Measurements from ENCODE around the gene HSF4.

Gene HSF4

GRCh38 chr16:67150047-67150832, 14.3 kb upstream of the HSF4 start:
- DNase-seq = peak; percentile 73

DNA sequence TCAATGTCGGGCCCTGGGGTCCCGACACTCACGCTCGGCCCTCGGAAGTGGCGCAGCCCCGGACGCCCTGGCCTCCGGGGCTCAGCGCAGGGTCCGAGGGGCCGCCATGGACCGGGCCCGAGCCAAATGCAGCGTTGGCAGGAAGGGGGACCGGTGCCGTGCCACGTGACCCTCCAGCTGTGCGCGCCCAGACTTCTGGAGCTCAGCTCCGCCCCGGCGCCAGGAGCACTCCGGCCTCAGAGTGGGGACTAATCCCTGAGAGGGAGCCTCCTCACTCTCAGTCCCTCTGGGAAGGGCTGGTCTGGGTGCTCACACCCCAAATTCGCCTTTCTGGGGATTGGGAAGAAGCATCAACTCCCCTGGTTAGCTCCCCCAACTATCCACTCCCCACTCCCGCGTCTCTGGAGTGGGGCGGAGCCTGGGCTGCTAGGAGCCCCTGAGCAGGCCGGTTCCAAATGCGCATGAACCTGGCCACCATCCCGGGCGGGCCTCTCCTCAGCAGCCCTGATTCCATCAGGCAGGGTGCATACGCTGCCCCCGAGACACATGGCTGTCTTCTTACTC, 13.6 kb upstream of the HSF4 start, which contains the start of gene B3GNT9:
TSS of gene B3GNT9 (minus strand) at position 166 of the 564 bp plus-strand sequence. CDS start 513 bp downstream, outside the sequence.
- peak; percentile 76 for DNase-seq

- no peak for DNase-seq
These were observed 13.0 kb upstream of the HSF4 start for GRCh38 chr16:67151431-67152097.

GRCh38 chr16:67154578-67155294, 9.8 kb upstream of the HSF4 start:
- no peak for DNase-seq

- DNase-seq = peak; percentile 65
These were observed 9.0 kb upstream of the HSF4 start for GRCh38 chr16:67155295-67156142.

- no peak for DNase-seq
These were observed 8.3 kb upstream of the HSF4 start for GRCh38 chr16:67156143-67156844.

GRCh38 chr16:67157106-67157748, 7.3 kb upstream of the HSF4 start:
- no peak for DNase-seq

DNA sequence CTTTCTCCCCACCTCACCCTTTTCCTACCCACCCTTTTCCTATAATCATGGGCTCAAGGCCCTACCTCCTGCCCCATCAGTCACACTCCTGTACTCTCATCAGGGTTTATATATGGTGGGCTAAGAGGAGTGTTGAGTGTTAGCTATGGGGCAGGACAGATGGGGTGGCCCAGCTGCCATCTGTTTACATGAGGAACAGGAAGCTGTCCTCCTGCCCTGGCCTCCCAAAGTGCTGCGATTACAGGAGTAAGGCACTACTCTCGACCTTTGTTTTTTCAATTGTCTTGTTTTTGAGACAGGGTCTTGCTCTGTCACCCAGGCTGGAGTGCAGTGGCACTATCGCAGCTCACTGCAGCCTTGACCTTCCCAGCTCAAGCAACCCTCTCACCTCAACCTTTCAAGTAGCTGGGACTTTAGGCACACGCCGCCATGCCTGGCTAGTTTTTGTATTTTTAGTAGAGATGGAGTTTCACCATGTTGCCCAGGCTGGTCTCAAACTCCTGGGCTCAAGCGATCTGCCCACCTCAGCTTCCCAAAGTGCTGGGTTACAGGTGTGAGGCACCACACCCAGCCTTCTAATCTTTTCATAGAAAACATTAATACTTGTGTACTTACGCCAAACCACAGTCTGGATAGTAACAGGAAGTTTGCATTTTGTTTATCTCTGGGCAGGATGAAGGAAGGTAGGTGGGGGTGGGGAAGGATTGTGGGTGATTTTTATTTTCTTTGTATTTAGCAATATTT, 6.5 kb upstream of the HSF4 start:
- DNase-seq = no peak

GRCh38 chr16:67158637-67159600, 5.6 kb upstream of the HSF4 start:
- DNase-seq = no peak

- DNase-seq = no peak
These were observed 2.9 kb upstream of the HSF4 start for GRCh38 chr16:67161595-67162058.

DNA sequence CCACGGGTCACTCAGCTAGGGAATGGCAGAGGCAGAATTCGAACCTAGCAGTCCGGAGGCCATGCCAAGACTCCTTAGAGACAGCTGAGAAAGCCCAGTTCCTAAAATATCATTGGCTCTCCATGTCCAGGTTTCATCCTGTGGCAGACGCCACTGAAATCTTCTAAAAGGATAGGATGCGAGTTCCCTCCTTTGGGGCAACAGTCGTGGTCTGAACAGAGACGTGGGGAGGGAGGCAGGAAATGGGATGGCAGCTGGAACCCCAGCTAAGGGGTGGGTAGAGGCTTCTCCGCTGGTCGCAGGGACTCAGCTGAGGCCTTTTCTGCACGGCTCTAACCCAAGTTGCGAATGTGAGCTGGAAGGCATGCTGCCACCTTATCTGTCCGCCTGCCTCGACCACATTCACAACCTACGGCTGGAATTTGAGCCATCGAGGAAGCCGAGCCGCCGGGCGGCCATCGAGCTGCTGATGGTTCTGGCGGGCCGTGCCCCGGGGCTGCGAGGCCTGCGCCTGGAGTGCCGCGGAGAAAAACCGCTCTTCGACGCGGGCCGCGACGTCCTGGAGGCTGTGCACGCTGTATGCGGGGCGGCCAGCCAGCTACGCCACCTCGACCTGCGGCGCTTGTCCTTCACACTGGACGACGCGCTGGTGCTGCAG, 1.9 kb upstream of the HSF4 start:
- no peak for DNase-seq

DNA sequence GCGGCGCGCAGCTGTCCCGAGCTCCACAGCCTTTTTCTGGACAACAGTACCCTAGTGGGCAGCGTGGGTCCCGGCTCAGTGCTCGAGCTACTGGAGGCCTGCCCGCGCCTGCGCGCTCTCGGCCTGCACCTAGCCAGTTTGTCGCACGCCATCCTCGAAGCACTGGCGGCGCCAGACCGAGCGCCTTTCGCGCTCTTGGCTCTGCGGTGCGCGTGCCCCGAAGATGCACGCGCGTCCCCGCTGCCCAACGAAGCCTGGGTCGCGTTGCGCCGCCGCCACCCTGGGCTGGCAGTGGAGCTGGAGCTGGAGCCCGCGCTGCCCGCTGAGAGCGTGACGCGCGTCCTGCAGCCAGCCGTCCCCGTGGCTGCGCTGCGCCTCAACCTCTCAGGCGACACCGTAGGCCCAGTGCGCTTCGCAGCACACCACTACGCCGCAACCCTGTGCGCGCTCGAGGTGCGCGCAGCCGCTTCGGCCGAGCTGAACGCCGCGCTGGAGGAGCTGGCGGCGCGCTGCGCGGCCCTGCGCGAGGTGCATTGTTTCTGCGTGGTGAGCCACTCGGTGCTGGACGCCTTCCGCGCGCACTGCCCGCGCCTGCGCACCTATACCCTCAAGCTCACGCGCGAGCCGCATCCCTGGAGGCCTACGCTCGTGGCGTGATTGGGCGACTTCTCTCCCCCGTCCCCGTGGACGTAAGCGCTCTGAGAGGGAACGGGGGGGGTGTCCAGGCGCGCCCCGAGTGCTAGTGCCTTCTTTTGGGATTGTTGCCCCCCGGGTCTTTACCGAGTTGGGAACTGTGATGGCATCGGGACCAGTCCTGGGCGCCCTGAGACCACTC, 1.2 kb upstream of the HSF4 start:
- DNase-seq = no peak

DNA sequence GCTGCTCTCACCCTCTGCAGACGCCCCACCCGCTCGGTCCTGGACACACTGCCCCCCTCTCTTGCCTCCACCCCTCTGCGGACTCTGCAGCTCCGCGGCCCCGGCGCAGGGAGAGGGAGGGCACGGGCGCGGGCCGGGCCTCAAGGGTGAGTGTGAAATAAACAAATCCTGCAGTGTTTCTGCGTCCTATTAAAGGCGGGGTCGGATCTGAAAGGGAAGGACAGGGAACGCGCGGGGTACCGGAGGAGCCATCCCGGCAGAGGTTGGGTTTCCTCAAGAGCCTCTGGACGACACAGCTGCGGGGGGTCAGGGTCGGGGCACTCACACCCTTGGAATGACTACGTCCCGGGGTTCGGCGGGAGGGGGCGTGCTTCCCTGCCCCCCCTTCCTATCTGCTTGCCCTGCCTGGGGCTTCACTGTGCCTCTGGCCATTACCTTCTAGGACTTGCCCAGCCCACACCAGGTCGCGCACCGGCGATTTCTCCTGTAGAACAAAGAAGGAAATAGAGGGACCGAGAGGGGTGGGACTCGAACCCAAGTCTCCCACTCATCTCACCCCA, 466 bp upstream of the HSF4 start:
- no peak for DNase-seq

- no peak for DNase-seq
These were observed 855 bp downstream of the HSF4 start for GRCh38 chr16:67165121-67166078.

- no peak for DNase-seq
These were observed 1.6 kb downstream of the HSF4 start for GRCh38 chr16:67166110-67166547.
